Mesothelial cell of epicardium (in vitro differentiated cells): ENCODE measurements around the gene KLK3. TPM values are rescaled to one million over a fixed set of nuclear protein-coding genes. Genes with fewer than 3 reads are reported as not detected.

Experiments
- DNase-seq, 2 experiments: peaks; one replicate each; pipeline ENCODE4 v3.0.0; 2021; ENCODE audit warnings: low spot score in 2 of 2; ENCODE audit not compliant: unreplicated experiment in 2 of 2
- H3K27ac Mint-ChIP-seq: 2 replicates; pipeline ENCODE4 v1.8.0; 2021; ENCODE audit warnings: mixed read lengths
- H3K27me3 Mint-ChIP-seq: 2 replicates; pipeline ENCODE4 v1.8.0; 2021; ENCODE audit warnings: low read depth, mixed read lengths
- H3K36me3 Mint-ChIP-seq: 2 replicates; pipeline ENCODE4 v1.8.0; 2021; ENCODE audit warnings: mixed read lengths
- H3K4me1 Mint-ChIP-seq: 2 replicates; pipeline ENCODE4 v1.8.0; 2021; ENCODE audit warnings: mixed read lengths
- H3K4me3 Mint-ChIP-seq: 2 replicates; pipeline ENCODE4 v1.8.0; 2021; ENCODE audit warnings: mild to moderate bottlenecking, moderate library complexity, mixed read lengths
- H3K9me3 Mint-ChIP-seq: 2 replicates; pipeline ENCODE4 v1.8.0; 2021; ENCODE audit warnings: mixed read lengths
- CTCF ChIP-seq: fragments of 200-600 bp; sonication (generic); IDR thresholded peaks from one replicate; pipeline ENCODE4 v1.5.0; 2021; ENCODE audit warnings: antibody characterized with exemption; ENCODE audit not compliant: unreplicated experiment
- total RNA-seq: library from RNA; stranded (reverse); gene quantifications from 3 replicates; pipeline ENCODE4 v1.2.1, GENCODE V29; 2021

KLK3 gene
- total RNA-seq, 1 donor from 2014 or later: not detected

- no peaks in the 10 kb centered on the region for H3K9me3 Mint-ChIP-seq
- no peak overlapping the region for H3K27ac Mint-ChIP-seq
- no peaks in the 10 kb centered on the region for H3K36me3 Mint-ChIP-seq
- DNase-seq: no peak
- H3K4me3 Mint-ChIP-seq: no peak overlapping the region
- peaks cover 8% of the 10 kb centered on the region for H3K4me1 Mint-ChIP-seq
- peaks cover 48% of the 10 kb centered on the region for H3K27me3 Mint-ChIP-seq
- TF ChIP-seq CTCF: no peak
Observed at GRCh38 chr19:50832666-50833065, 22.0 kb upstream of the KLK3 start.

- H3K36me3 Mint-ChIP-seq: no peaks in the 10 kb centered on the region
- peaks cover 45% of the 10 kb centered on the region for H3K27me3 Mint-ChIP-seq
- no peak within 1 kb of the TSS for H3K4me3 Mint-ChIP-seq
- H3K4me1 Mint-ChIP-seq: peaks cover 10% of the 10 kb centered on the region
- H3K27ac Mint-ChIP-seq: no peak within 1 kb of the TSS
- no peak for TF ChIP-seq CTCF
- H3K9me3 Mint-ChIP-seq: no peaks in the 10 kb centered on the region
- DNase-seq: no peak
Observed at GRCh38 chr19:50833117-50833801, 21.5 kb upstream of the KLK3 start, which contains the start of gene KLK15. TSS of gene KLK15 (minus strand) at chr19:50833574. CDS start at chr19:50831492, 2,082 bp downstream.

DNA sequence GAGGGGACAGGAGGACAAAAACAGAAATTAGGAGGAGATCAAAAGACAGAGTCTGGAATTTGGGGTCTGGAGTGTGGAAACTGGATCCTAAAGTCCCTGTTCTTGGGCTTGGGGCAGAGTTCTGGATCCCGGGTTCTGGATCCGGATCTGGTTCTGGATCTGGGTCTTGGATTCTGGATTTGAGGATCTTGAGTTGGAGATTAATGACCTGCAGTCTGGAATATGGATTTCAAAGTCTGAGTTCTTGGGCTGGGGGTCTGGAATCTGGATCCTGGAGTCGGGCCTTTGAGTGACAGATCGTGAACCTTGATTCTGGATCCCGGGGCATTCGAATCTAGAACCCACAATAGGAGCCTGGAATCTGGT, 20.9 kb upstream of the KLK3 start:
- Mint-ChIP-seq H3K9me3 (no peaks in the 10 kb centered on the region), H3K4me1 (peaks cover 10% of the 10 kb centered on the region), H3K36me3 (no peaks in the 10 kb centered on the region), H3K27ac (no peak overlapping the region), H3K4me3 (no peak overlapping the region), H3K27me3 (peaks cover 46% of the 10 kb centered on the region)
- no peak for TF ChIP-seq CTCF
- DNase-seq: no peak

- peaks cover 10% of the 10 kb centered on the region for H3K4me1 Mint-ChIP-seq
- peaks cover 48% of the 10 kb centered on the region for H3K27me3 Mint-ChIP-seq
- H3K27ac Mint-ChIP-seq: no peak overlapping the region
- TF ChIP-seq CTCF: no peak
- no peak for DNase-seq
- peak overlapping the region; percentile 76 for H3K4me3 Mint-ChIP-seq
- H3K36me3 Mint-ChIP-seq: no peaks in the 10 kb centered on the region
- H3K9me3 Mint-ChIP-seq: no peaks in the 10 kb centered on the region
Observed at GRCh38 chr19:50835103-50835784, 19.5 kb upstream of the KLK3 start.

- Mint-ChIP-seq H3K27ac (peak overlapping the region; percentile 50), H3K36me3 (no peaks in the 10 kb centered on the region)
- no peak for TF ChIP-seq CTCF
Observed at GRCh38 chr19:50835785-50836542, 18.8 kb upstream of the KLK3 start.

More at GRCh38 chr19:50835785-50836542, 18.8 kb upstream of the KLK3 start:
- DNase-seq: peak; percentile 68 to 91
- no peaks in the 10 kb centered on the region for H3K9me3 Mint-ChIP-seq
- peaks cover 54% of the 10 kb centered on the region for H3K27me3 Mint-ChIP-seq
- H3K4me3 Mint-ChIP-seq: peak overlapping the region; percentile 76
- H3K4me1 Mint-ChIP-seq: peaks cover 10% of the 10 kb centered on the region
